Diencephalon (tissue), 1 donor: ENCODE measurements around the gene LCE1D. TPM values are rescaled to one million over a fixed set of nuclear protein-coding genes. Genes with fewer than 3 reads are reported as not detected.

Source experiments
- total RNA-seq: library from RNA; depleted of rRNA; stranded (reverse); fragments of >200 nt; gene quantifications from one replicate; pipeline ENCODE4 v1.2.3, GENCODE V29; 2014

Gene LCE1D
- not detected for total RNA-seq

GRCh38 chr1:152796421-152796820, at the start of gene LCE1D:
TSS of gene LCE1D (plus strand) at chr1:152796721. CDS start at chr1:152797795, 1,074 bp downstream.

GRCh38 chr1:152757747-152758146, 38.8 kb upstream of the LCE1D start, which contains the start of gene KPRP:
TSS of gene KPRP (plus strand) at chr1:152758025. CDS start at chr1:152759589, 1,564 bp downstream.

GRCh38 chr1:152774875-152775274, 21.6 kb upstream of the LCE1D start, which contains the start of gene LCE1F:
TSS of gene LCE1F (plus strand) at chr1:152775140. CDS start at chr1:152776372, 1,232 bp downstream.

GRCh38 chr1:152786077-152786476, 10.4 kb upstream of the LCE1D start, which contains the start of gene LCE1E:
TSS of gene LCE1E (plus strand) at chr1:152786257. CDS start at chr1:152787300, 1,043 bp downstream.

GRCh38 chr1:152806576-152806975, 10.1 kb downstream of the LCE1D start, which contains the start of gene LCE1C:
TSS of gene LCE1C (minus strand) at chr1:152806651. CDS start at chr1:152805478, 1,173 bp downstream.

GRCh38 chr1:152811671-152812070, 15.2 kb downstream of the LCE1D start, which contains the start of gene LCE1B:
TSS of gene LCE1B (plus strand) at chr1:152811971. CDS start at chr1:152812447, 476 bp downstream.

GRCh38 chr1:152827173-152827572, 30.7 kb downstream of the LCE1D start, which contains the start of gene LCE1A:
TSS of gene LCE1A (plus strand) at chr1:152827473. CDS start at chr1:152827473, 0 bp downstream.

GRCh38 chr1:152842556-152842955, 46.0 kb downstream of the LCE1D start, which contains the start of gene LCE6A:
TSS of gene LCE6A (plus strand) at chr1:152842856. CDS start at chr1:152843521, 665 bp downstream.

Other genes with a start within 250 kb of the LCE1D start
- not detected for gene LCE3E, start 229.9 kb upstream of the LCE1D start, total RNA-seq
- gene LCE3D, start 216.2 kb upstream of the LCE1D start, total RNA-seq, result not detected
- gene LCE3C, start 196.5 kb upstream of the LCE1D start, total RNA-seq, result not detected
- gene LCE3B, start 182.9 kb upstream of the LCE1D start, total RNA-seq, result not detected
- not detected for gene LCE3A, start 173.6 kb upstream of the LCE1D start, total RNA-seq
- not detected for gene LCE2D, start 133.3 kb upstream of the LCE1D start, total RNA-seq
- not detected for gene LCE2C, start 121.4 kb upstream of the LCE1D start, total RNA-seq
- gene LCE2B, start 110.6 kb upstream of the LCE1D start, total RNA-seq, result not detected
- not detected for gene LCE2A, start 98.4 kb upstream of the LCE1D start, total RNA-seq
- gene LCE4A, start 88.6 kb upstream of the LCE1D start, total RNA-seq, result not detected
- not detected for gene KPRP, start 38.7 kb upstream of the LCE1D start, total RNA-seq
- not detected for gene LCE1F, start 21.6 kb upstream of the LCE1D start, total RNA-seq
- not detected for gene LCE1E, start 10.5 kb upstream of the LCE1D start, total RNA-seq
- gene LCE1C, start 9.9 kb downstream of the LCE1D start, total RNA-seq, result not detected
- not detected for gene LCE1B, start 15.2 kb downstream of the LCE1D start, total RNA-seq
- not detected for gene LCE1A, start 30.8 kb downstream of the LCE1D start, total RNA-seq
- not detected for gene LCE6A, start 46.1 kb downstream of the LCE1D start, total RNA-seq
- gene LCE7A, start 63.3 kb downstream of the LCE1D start, total RNA-seq, result not detected
- gene SMCP, start 81.6 kb downstream of the LCE1D start, total RNA-seq, result not detected
- gene IVL, start 111.8 kb downstream of the LCE1D start, total RNA-seq, result not detected
- gene SPRR5, start 150.5 kb downstream of the LCE1D start, total RNA-seq, result not detected
- gene SPRR4, start 173.9 kb downstream of the LCE1D start, total RNA-seq, result not detected
- not detected for gene SPRR1A, start 187.4 kb downstream of the LCE1D start, total RNA-seq
- not detected for gene SPRR3, start 205.0 kb downstream of the LCE1D start, total RNA-seq
- gene SPRR1B, start 234.5 kb downstream of the LCE1D start, total RNA-seq, result not detected
- gene SPRR2D, start 244.4 kb downstream of the LCE1D start, total RNA-seq, result not detected